Stromal cell of bone marrow (primary cell): ENCODE results near the gene PLD1.
"Not testable (repeated sequence)": the region's sequence is repeated elsewhere in the genome, so short reads cannot be mapped to it uniquely, and the experiment has no call there.

ENCODE experiments used
- DNase-seq: peaks from one replicate; pipeline ENCODE4 v3.0.0-alpha.2; 2012; ENCODE audit warnings: low read depth

Gene PLD1

DNA sequence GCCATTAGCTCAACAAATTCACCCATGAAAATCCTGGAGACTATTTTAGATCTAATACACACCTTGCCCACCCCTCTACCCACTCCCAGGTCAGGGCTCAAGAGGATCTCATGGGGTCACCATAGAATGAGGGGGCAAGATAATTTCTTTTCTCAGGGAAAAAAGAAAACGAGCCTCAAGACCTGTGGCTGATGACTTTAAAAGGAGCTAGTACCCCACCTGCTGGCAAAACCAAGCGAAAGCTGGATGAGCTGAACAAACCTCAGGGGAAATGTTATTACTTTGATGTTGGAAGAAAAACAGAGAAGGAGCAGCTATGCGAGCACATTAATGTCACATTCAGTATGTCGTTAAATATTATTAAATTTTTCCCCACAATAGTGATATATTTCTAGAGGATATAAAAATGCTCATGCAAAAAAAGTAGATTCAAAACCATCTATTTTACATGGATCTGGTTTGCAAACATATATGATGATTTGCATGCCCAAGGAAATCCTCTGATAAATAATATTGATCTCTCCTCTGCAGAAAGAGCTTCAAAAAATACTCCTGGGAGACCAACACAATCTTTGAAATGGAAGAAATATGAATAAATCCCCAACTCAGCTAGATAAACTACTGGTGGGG, 37.7 kb downstream of the PLD1 start:
- peak; percentile 60 for DNase-seq

DNA sequence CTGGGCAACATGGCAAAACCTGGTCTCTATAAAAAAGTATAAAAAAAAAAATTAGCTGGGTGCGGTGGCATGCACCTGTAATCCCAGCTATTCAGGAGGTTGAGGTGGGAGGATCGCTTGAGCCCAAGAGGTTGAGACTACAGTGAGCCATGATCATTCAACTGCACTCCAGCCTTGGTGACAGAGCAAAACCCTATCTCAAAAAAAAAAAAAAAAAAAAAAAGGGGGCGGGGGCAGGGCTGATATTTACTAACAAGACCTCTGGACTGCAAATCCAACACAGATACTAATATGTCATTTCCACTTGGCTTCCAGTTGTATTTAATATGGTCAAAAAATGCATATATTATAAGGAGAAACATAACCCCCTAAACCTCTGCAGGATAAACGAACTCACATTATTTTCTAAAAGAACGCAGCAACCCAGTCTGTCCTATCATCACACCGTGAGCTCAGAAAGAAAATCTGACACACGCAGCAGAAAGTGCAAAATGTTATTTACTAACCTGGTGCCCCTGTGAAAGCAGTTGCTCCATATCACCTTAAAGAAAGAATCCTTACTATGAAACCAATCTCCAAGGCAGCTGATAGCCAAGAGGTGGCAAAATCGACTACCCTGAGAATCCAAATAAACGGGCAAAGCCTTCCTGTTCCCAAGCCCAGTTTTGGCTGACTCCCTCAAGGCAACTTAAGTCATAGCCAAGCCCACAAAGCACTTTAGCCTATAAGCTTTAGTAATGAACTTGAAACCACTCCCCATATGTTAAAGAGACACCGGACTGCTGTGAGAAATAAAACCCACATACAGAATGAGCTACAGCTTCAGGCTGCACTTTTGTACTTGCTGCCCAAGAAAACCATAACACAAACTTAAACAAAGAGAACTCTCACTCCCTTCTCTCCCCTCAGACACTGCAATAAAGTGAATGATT, 39.3 kb downstream of the PLD1 start:
- peak; percentile 85 for DNase-seq

DNA sequence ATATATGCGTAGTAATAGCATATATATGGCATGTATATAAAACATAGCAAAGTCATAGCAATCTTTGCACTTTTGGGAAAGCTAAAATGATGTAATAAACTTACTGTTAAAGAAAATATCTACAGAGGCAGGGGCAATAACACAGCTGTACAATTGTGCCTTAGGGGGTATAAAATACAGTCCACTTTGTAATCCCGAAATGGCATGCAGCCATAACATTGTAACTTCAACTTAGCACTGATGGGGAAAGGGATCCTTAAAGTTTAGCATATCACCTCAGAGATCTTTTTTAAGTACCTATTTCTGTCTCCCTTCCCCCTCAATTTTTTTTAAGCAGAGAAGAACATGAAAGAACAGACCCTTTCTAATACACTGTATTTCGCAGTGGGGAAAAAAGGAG, 40.8 kb downstream of the PLD1 start:
- no peak for DNase-seq

DNA sequence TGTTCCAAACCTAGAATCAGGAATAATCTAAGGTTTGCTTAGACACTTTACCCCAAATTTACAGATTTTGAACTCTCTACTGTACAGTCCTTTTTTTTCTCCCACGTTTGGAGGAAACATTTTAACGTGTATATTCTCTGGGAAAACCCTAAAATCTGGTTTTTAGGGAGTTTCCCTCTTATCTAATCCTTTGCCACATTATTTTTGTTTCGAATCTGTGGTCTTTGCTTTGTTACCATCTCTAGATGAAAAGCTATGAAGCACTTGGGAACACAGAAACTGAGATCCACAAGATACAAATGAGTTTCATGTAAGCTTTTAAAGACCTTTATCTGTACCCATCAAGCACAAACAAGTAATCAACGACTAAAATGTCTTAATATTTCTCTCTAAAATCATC, 41.3 kb downstream of the PLD1 start:
- no peak for DNase-seq

DNA sequence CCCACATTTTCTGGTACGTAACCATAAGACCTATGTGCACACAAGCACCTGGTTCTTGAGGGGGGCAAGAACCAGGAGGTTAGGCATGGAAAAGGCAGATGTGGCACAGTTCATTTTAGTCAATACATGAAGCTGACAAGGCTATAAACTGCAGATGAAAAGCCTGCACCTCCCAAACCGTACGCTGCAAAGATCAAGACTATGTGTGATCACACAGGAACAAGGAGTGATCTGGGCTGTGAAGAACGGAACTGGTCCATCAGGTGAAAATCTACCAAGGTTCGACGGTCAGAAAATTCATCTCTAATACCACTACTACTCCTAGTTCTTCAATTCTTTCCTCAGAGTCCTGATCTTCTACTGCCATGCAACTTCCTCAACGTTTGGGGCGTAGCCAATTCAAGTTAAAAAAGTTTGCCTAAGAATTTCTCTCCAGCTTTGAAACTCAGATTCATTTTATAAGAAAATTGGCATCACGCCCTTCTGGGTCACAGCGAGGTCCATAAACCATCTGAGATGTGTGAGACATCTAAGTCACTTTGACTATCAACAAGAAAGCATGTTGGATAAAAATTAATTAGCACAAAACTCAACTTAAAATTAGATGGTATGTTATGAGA, 41.9 kb downstream of the PLD1 start:
- no peak for DNase-seq

DNA sequence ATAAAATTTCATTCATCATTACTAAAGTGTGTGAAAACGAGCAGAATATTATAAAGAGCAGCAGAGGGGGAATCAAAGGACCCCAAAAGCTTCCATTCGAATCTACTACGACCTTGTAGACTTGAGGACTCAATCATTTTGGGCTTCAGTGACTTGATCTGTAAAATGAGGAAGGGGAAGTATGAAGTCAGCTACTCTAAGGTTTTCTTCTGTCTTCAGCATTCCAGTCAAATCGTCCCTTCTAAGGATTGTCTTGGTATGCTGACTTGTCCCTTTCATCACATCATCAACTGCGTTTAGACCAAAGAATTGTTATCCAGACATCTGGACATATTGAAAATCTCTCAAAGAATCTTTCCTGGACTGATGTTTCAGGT, 44.8 kb downstream of the PLD1 start:
- no peak for DNase-seq

DNA sequence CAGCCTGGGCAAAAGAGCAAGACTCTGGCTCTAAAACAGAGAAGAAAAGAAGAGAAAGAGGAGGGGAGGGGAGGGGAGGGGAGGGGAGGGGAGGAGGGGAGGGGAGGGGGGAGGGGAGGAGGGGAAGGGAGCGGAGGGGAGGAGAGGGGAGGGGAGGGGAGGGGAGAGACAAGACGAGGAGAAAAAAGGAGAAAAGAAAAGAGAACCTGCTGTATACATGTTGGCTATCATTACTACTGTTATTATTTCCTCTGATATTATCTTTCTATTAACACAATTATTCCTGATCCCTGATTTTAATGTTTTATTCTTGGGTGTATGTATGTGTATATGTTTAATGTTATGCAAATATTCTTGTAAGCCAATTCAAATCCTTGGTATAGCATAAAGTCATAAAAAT, 46.9 kb downstream of the PLD1 start:
- DNase-seq = no peak

DNA sequence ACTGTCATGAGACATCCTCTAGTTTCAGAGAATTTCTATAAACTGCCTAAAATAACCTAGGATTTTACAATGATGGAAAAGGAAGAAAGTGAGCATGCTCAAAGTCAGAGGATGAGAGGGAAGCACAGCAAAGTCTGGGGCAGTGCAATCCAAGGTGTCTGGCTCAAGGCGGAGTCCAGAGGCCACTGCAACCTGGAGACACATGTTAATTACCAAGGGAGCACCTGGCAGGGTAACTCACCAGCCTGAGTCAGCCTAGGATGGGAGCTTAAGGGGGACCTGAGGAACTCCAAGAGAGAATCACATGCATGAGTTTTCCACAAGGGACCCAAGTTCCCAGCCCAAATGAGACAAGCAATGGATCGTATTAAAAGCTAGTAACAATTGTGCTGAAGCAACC, 49.8 kb downstream of the PLD1 start:
- DNase-seq = no peak

DNA sequence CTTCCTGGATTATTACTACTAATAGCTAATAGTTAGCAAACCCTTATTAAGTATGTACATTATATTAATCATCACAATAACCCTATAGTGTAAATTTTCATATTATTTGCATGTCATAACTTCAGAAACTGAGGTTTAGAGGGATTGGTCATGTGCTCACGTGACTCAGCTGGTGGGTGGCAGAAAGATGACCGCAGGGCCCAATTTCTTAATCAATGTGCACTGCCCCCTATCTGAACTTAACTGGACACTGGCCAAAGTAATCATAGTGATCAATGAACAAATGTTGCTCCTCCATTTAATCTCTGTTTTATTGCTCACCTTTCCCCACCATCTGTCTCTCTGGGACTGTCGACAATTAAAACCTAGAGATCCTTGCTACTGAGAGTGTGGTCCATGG, 52.2 kb downstream of the PLD1 start:
- no peak for DNase-seq

DNA sequence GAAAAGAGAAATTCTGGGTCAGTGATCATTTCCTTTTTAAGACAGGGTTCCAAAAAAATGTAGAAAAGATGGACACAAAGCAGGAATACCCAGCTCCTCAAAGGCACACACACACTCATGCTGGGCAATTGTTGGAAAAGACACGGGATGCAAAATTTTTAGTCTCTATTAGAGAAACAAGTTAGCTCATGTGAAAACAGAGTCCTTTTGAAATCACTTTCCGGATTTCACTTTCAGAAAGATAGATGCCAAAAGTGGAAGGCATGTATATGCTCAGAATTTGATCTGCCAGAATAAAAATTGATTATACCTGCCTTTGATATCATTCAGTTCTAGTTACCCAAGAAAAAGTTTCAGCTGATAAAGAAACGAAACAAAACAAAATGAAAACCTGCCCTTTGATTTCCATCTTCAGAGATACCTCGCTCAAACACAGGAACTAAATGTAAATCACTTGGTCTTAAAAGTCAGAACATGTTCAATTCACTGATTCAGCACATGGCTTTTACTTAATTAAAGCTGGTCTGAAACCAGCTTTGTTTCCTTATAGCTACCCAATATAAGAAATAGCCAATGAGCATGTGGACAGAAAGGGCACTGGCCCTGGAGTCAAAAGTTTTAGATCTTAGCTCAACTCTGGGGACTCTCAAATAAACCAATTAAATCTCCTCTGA, 52.8 kb downstream of the PLD1 start:
- no peak for DNase-seq

DNA sequence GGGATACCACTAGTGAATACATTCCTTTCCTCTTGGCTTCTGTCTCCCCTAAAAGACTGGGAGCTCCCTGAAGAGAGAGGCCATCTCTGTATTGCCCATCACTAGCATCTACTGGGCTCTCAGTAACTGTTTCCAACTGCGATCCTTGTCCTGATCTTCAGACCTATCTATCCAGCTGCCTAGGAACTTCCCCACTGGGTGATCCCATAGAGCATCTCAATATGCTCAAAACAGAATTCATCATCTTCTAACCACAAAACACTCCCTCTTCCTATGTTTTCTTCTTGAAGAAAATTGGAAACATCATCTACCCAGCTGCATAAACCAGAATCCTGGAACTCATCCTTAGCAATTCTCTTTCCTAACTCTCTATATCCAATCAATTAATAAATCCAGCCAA, 54.6 kb downstream of the PLD1 start:
- DNase-seq = no peak

DNA sequence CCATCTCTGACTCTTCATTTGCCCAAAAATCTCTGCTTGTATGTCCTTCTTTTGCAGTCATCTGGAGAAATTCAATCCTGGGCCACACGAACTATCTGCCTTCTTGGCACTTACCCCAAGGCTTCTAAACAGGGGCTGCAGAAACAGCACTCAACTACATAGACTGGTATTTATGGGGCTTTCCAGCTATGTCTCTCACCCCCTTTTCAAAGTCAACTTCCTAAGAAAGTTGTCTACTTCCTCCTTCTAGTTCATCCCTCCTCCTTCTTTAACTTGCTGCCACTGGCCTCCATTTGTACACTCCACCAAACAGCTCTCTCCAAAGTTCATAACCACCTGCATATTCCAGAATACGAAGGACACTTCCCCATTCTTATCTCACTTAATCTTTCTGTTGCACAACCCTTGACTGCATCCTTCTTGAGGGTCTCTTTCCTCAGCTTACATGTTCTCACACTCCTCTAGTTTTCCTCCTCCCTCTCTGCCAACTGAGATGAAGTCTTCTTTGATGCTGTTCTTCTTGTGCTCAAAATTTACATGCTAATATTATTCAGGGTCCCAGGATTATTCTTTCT, 55.2 kb downstream of the PLD1 start:
- no peak for DNase-seq

DNA sequence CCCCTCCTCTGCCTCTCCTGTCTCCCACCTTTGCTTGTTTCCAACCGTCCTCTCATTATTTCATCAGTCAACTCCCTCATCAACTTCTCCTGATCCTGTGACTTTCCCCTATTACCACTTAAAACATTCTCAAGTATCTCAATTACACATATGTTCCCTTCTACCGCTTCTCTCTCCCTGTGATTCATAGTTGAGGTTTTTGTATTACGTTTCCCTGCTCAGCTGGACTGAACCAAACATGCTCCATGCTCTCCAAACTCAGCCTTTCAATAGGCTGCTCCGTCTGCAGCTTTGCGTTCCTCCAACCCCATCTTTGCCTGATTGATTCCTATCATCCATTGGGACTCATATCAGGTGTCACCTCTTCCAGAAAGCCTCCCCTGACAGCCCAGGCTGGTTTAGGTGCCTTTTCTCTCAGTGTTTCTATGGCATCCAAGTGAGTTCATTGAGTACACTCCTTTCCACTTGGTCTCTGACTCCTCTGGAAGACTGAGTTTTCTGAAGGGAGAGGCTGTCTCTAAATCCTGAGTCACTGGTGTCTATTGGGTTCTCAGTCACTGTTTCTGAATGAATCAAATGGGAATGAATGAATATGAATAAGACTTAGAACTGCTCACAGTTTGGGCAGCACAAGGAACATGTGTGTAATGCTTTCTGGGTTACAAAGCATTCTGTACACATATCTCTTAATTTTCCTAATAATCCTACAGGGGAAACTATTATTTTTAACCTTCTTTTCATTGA, 56.4 kb downstream of the PLD1 start:
- DNase-seq = peak; percentile 89

DNA sequence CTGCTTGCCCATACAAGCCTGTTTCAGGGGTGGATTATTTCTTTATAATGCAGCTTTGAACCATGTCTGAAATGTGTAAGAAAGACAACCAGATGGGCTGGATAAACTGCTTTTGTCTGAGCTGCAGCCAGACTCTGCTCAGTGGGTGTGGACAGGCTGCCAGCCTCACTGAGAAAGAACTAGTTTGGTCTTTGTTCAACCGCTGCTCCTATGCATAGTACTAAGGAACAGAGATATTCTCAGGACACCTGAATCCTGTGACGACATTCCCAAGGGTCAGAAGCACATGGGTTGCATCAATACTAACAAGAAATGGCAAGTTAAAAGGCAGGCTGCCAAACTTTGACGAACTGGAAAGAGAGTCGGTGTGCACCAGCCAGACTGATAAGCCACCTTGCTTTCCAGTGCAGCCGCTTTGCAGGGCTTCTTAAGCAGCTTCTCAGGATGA, 57.2 kb downstream of the PLD1 start:
- no peak for DNase-seq

DNA sequence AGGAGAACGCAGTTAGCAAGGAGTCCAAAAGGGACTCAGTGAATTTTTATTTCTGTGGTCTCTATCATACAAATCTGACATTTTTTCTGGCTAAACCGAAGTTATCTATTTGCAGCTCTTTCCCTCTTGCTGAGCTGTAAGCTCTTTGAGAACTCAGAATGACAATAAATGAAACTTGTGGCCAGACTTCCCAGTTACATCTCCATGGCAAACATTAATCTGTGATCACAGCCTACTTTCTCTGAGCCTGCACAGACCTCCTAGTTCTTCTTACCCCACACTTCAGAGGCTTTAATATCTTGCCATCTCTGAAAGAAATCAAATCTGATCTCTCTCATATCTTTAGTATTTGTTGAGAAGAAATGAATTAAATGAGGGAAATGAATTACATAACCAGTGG, 58.0 kb downstream of the PLD1 start:
- DNase-seq = no peak

DNA sequence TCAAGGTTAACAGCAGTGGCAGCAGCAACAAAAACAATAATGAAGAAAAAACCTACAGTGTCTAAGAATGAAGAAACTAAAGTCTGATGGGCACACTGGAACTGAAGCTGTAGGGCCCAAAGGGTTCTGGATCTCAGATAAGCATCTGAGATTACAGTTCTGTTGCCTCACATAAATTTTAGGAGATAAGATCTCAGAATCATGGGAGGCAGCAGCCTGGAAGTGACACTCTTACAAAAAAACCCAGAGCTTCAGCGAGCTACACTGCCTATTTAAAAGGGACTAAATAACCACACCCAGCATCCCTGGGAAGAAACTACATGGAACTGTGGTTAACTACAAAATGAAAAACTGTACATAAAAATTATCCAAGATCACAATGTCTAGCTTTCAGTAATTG, 61.2 kb downstream of the PLD1 start:
- DNase-seq = no peak

DNA sequence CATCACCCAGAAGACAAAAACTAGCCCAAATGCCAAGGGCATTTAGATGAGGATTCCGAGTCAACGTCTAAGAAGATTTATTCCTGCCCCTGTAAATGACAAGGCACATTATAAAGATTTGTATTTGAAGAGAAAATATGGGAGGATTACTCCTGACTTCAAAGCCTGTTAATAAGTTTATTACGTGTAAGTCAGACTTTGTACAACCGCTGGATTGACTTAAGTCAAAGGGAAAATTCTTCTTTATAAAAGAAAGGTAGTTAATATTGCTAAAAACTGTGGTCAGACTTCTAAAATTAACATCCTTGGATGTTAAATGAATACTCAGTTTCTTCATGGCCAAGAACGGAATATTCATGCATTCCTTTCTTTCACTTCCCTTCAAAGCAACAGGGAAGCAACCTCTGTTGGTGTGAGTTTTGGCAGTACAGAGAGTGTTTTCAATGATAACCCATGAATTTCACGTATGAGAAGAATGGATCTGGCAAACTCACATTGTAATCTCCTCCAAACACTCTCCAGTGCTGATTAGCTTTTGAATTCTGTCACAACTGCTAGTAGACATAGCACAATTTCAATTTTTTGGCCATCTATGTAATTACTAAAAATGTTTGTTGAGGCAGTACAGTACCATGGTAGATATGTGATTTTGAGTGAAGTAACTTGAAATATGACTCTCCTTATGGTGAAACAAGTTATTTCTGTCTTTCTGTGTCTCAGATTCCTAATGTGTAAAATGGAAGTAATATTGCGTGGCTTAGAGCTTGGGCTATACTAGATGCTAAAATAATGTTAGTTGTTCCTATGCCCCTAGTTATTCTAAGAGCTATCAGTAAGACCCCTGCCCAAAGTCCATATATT, 62.0 kb downstream of the PLD1 start:
- no peak for DNase-seq

DNA sequence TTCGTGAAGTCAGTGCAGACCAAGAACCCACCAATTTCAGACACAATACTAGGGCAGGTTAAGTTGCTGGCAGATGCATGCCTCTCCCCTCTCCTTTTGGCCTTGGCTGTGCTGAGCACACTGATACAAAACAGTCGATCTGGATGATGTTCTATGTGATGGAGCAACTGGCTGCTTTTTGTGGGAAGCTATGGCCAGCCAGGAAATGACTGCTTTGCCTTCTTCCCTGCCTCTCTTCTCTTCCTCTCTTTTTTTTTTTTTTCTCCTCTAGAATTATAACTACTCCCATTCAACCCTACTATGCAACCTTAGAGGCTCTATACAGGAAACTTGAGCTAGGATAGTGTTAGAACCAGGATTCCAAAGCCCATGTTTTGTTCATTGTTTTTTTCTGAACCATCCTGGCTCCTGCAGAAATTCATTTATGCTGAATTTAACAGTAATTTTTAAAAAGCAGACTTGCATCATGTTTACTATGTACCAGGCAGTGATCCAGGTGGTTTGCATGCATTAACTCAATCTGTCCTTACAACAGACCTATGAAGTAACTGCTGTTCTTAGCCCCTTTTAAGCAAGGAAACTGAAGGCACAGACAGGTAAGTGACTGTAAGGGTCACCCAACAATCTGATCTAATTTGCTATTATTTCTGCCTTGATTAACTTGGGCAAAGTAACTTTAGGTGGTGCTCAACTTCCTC, 62.9 kb downstream of the PLD1 start:
- no peak for DNase-seq

DNA sequence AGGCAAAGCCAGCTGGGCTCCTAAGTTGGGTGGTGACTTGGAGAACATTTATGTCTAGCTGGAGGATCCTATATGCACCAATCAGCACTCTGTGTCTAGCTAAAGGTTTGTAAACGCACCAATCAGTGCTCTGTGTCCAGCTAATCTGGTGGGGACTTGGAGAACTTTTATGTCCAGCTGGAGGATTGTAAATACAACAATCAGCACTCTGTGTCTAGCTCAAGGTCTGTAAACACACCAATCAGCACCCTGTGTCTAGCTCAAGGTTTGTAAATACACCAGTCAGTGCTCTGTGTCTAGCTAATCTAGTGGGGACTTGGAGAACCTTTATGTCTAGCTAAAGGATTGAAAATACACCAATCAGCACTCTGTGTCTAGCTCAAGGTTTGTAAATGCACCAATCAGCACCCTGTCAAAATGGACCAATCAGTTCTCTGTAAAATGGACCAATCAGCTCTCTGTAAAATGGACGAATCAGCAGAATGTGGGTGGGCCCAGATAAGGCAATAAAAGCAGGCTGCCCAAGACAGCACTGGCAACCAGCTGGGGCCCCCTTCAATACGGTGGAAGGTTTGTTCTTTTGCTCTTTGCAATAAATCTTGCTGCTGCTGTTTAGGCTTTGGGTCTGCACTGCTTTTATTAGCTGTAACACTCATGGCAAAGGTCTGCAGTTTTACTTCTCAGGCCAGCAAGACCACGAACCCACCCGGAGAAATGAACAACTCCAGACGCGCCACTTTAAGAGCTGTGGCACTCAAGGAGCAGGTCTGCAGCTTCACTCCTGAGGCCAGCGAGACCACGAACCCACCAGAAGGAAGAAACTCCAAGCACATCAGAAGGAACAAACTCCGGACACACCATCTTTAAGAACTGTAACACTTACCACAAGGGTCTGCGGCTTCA, 63.7 kb downstream of the PLD1 start:
- not testable (repeated sequence) for DNase-seq
